Measurements from ENCODE around the gene MATCAP1. TPM values are rescaled to one million over a fixed set of nuclear protein-coding genes. Genes with fewer than 3 reads are reported as not detected.

MATCAP1 gene
- total and polyA plus RNA-seq, 2 experiments from 2014 or later: 3.8 to 6.4 TPM

- Histone ChIP-seq H3K27me3 (replicated peaks; ENCODE audit: insufficient read depth) (no peaks in the 10 kb centered on the region), H3F3A (ENCODE audit: insufficient read depth) (no peaks in the 10 kb centered on the region), H3K9me3 (ENCODE audit: low read depth) (no peaks in the 10 kb centered on the region), H3K9ac (no peak overlapping the region), H3K36me3 (ENCODE audit: low read depth) (no peaks in the 10 kb centered on the region), H3K79me2 (ENCODE audit: insufficient read depth) (no peaks in the 10 kb centered on the region), H3K27ac (no peak overlapping the region), H2AFZ (no peak overlapping the region), H3K4me2 (ENCODE audit: unreplicated experiment) (no peak overlapping the region), H4K20me1 (ENCODE audit: insufficient read depth) (no peaks in the 10 kb centered on the region), H3K4me3 (no peak overlapping the region), H3K9me2 (ENCODE audit: insufficient read depth) (no peaks in the 10 kb centered on the region), H3K4me1 (ENCODE audit: insufficient read depth) (no peaks in the 10 kb centered on the region)
- in situ Hi-C loops (cut with MboI): no loop called here
- no peak for DNase-seq
- no peak for TF ChIP-seq EZH2 (IDR thresholded peaks at IDR 0.05; ENCODE audit: insufficient read depth, poor library complexity, severe bottlenecking)
- TF ChIP-seq EZH2phosphoT487 (IDR thresholded peaks at IDR 0.05; ENCODE audit: insufficient read depth, low read depth): no peak
- 82 to 83% methylated on average over 8 of the region's 8 CpGs for WGBS, 2 experiments (ENCODE audit: low coverage in 1 of 2, low lambda C conversion rate in 2 of 2, missing lambda C conversion rate in 2 of 2)
These were observed 29.6 kb upstream of the MATCAP1 start for GRCh38 chr16:67213197-67214019.

GRCh38 chr16:67212766-67213165, 29.0 kb upstream of the MATCAP1 start:
- Histone ChIP-seq H3K9ac (no peak overlapping the region), H3K4me1 (ENCODE audit: insufficient read depth) (peaks cover 5% of the 10 kb centered on the region), H3K36me3 (ENCODE audit: low read depth) (no peaks in the 10 kb centered on the region), H4K20me1 (ENCODE audit: insufficient read depth) (no peaks in the 10 kb centered on the region), H3K9me3 (ENCODE audit: low read depth) (no peaks in the 10 kb centered on the region), H3K27me3 (replicated peaks; ENCODE audit: insufficient read depth) (no peaks in the 10 kb centered on the region), H3K27ac (no peak overlapping the region), H3K4me3 (no peak overlapping the region), H3K4me2 (ENCODE audit: unreplicated experiment) (no peak overlapping the region), H3K9me2 (ENCODE audit: insufficient read depth) (no peaks in the 10 kb centered on the region), H3K79me2 (ENCODE audit: insufficient read depth) (no peaks in the 10 kb centered on the region), H2AFZ (no peak overlapping the region), H3F3A (ENCODE audit: insufficient read depth) (no peaks in the 10 kb centered on the region)
- in situ Hi-C loops (cut with MboI): no loop called here
- DNase-seq: no peak
- TF ChIP-seq EZH2phosphoT487 (IDR thresholded peaks at IDR 0.05; ENCODE audit: insufficient read depth, low read depth) (no peak), EZH2 (IDR thresholded peaks at IDR 0.05; ENCODE audit: insufficient read depth, poor library complexity, severe bottlenecking) (no peak)

DNA sequence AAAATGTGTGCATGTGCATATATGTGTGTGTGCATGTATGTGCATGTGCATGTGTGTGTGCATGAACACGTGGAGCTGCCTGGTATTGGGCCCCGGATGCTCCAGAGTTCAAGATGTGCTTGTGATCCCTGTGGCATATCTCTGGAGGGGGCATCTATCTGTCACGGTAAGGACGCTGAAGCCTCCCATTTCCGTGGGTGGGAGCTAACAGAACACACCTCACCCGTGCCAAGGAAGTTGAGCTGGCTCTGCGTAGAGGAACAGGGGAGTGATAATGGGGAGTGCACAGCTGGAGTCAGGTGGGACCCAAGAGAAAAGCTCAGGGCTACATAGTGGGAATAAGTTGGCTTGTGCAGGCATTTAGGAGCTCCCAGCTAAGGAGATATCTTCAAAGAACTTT, 27.9 kb upstream of the MATCAP1 start:
- no peak overlapping the region for H3K27ac ChIP-seq
- H3K9ac ChIP-seq: no peak overlapping the region
- no peaks in the 10 kb centered on the region for H3K9me3 ChIP-seq (ENCODE audit: low read depth)
- H3F3A ChIP-seq (ENCODE audit: insufficient read depth): no peaks in the 10 kb centered on the region
- H3K79me2 ChIP-seq (ENCODE audit: insufficient read depth): no peaks in the 10 kb centered on the region
- WGBS, 2 experiments (ENCODE audit: low coverage in 1 of 2, low lambda C conversion rate in 2 of 2, missing lambda C conversion rate in 2 of 2): 74 to 83% methylated on average over 7 of the region's 7 CpGs
- H3K9me2 ChIP-seq (ENCODE audit: insufficient read depth): no peaks in the 10 kb centered on the region
- H3K4me2 ChIP-seq (ENCODE audit: unreplicated experiment): no peak overlapping the region
- DNase-seq: no peak
- no peak overlapping the region for H3K4me3 ChIP-seq
- H3K27me3 ChIP-seq (replicated peaks; ENCODE audit: insufficient read depth): no peaks in the 10 kb centered on the region
- no peaks in the 10 kb centered on the region for H3K36me3 ChIP-seq (ENCODE audit: low read depth)
- in situ Hi-C loops (cut with MboI): no loop called here
- H4K20me1 ChIP-seq (ENCODE audit: insufficient read depth): no peaks in the 10 kb centered on the region
- H2AFZ ChIP-seq: no peak overlapping the region
- peaks cover 11% of the 10 kb centered on the region for H3K4me1 ChIP-seq (ENCODE audit: insufficient read depth)
- TF ChIP-seq EZH2phosphoT487 (IDR thresholded peaks at IDR 0.05; ENCODE audit: insufficient read depth, low read depth): no peak
- no peak for TF ChIP-seq EZH2 (IDR thresholded peaks at IDR 0.05; ENCODE audit: insufficient read depth, poor library complexity, severe bottlenecking)

DNA sequence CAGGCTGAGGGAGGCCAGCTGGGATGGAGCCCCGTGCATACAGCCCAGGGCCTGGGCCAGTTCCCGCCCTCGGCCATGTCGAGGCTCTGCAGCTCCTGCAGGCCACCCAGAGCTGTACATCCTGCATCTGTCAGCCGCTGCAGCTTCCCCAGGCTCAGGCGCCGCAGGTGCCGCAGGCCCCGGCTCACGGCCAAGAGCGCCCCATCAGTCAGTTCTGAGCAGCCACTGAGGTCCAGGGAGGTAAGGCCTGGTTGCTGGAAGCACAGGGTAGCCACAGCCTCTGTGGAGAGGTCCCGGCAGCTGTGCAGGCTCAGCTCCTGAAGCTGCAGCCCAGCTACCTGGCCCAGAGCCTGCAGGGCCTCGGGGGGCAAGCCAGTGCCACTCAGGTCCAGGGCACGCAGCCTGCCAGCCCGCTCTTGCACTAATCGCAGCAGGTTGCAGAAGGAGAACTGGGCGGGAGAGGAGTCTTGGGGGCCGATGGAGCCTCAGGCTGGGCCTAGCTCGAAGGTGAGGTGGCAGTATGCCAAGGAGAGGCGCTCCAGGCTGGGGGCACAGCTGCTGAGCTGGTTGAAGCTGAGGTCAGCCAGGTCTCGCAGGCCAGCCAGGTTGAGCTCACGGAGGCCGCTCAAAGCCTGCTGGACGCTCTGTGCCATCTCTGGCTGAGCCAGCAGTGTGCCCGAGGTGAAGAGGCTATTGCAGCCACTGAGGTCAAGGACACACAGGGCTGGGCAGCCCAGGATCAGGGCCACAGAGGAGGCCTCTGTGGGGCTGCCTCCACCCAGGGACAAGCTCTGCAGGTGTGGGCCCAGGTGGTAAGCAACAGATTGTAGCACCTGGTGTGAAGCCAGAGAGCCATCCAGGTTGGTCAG, 26.5 kb upstream of the MATCAP1 start:
- no peaks in the 10 kb centered on the region for H3K36me3 ChIP-seq (ENCODE audit: low read depth)
- no peak for DNase-seq
- H3K4me2 ChIP-seq (ENCODE audit: unreplicated experiment): no peak overlapping the region
- no peaks in the 10 kb centered on the region for H4K20me1 ChIP-seq (ENCODE audit: insufficient read depth)
- no peak overlapping the region for H3K4me3 ChIP-seq
- no peak overlapping the region for H3K27ac ChIP-seq
- no peak overlapping the region for H3K9ac ChIP-seq
- in situ Hi-C loops (cut with MboI): no loop called here
- TF ChIP-seq EZH2 (IDR thresholded peaks at IDR 0.05; ENCODE audit: insufficient read depth, poor library complexity, severe bottlenecking) (no peak), EZH2phosphoT487 (IDR thresholded peaks at IDR 0.05; ENCODE audit: insufficient read depth, low read depth) (no peak)
- no peaks in the 10 kb centered on the region for H3K79me2 ChIP-seq (ENCODE audit: insufficient read depth)
- H3K4me1 ChIP-seq (ENCODE audit: insufficient read depth): peaks cover 12% of the 10 kb centered on the region
- H3F3A ChIP-seq (ENCODE audit: insufficient read depth): no peaks in the 10 kb centered on the region
- H3K9me2 ChIP-seq (ENCODE audit: insufficient read depth): no peaks in the 10 kb centered on the region
- H2AFZ ChIP-seq: no peak overlapping the region
- WGBS, 2 experiments (ENCODE audit: low coverage in 1 of 2, low lambda C conversion rate in 2 of 2, missing lambda C conversion rate in 2 of 2): 89 to 93% methylated on average over 23 to 25 of the region's 25 CpGs
- H3K9me3 ChIP-seq (ENCODE audit: low read depth): no peaks in the 10 kb centered on the region
- no peaks in the 10 kb centered on the region for H3K27me3 ChIP-seq (replicated peaks; ENCODE audit: insufficient read depth)

All from GM23248 (cell line).